SJCRH30 (cell line): ENCODE measurements around the gene MYL7. TPM values are rescaled to one million over a fixed set of nuclear protein-coding genes. Genes with fewer than 3 reads are reported as not detected.

ENCODE experiments used
- DNase-seq, 2 experiments: peaks; one replicate each; pipeline ENCODE4 v3.0.0-alpha.2; 2015 to 2020
- H3K27ac ChIP-seq: fragments of 250-450 bp; sonication (Bioruptor Pico); 2 replicates; pipeline ENCODE4 v1.5.1; 2020; ENCODE audit warnings: mild to moderate bottlenecking, moderate library complexity
- H3K27me3 ChIP-seq: fragments of 250-450 bp; sonication (Bioruptor Pico); 2 replicates; pipeline ENCODE4 v1.5.1; 2020; ENCODE audit warnings: mild to moderate bottlenecking, moderate library complexity
- H3K36me3 ChIP-seq: fragments of 250-450 bp; sonication (Bioruptor Pico); 2 replicates; pipeline ENCODE4 v1.5.1; 2020; ENCODE audit warnings: mild to moderate bottlenecking, moderate library complexity
- H3K4me1 ChIP-seq: fragments of 250-450 bp; sonication (Bioruptor Pico); 2 replicates; pipeline ENCODE4 v1.5.1; 2020; ENCODE audit warnings: mild to moderate bottlenecking, moderate library complexity
- H3K4me3 ChIP-seq: fragments of 250-450 bp; sonication (Bioruptor Pico); 2 replicates; pipeline ENCODE4 v1.5.1; 2020; ENCODE audit warnings: mild to moderate bottlenecking, moderate library complexity
- H3K9me3 ChIP-seq: fragments of 250-450 bp; sonication (Bioruptor Pico); replicated peaks from 2 replicates; pipeline ENCODE4 v1.5.1; 2020; ENCODE audit warnings: mild to moderate bottlenecking, moderate library complexity
- total RNA-seq: library from RNA; depleted of rRNA; stranded (reverse); fragments of >200 nt; shearing (Covaris generic); gene quantifications from 2 replicates; pipeline ENCODE4 v1.2.3, GENCODE V29; 2014; rRNA removed

MYL7 gene
- total RNA-seq: not detected in 2 replicates

GRCh38 chr7:44141221-44141850 lies at the start of gene MYL7:
MYL7 (minus strand) TSS chr7:44141332; CDS start chr7:44141305, 27 bp downstream.
- no peak for DNase-seq
- Histone ChIP-seq H3K36me3 (no peaks in the 10 kb centered on the region), H3K9me3 (no peaks in the 10 kb centered on the region), H3K4me3 (no peak within 1 kb of the TSS), H3K4me1 (peaks cover 11% of the 10 kb centered on the region; the same call in 1 of the 2 replicates), H3K27ac (no peak within 1 kb of the TSS), H3K27me3 (no peaks in the 10 kb centered on the region)

GRCh38 chr7:44189993-44190872 lies 49.1 kb upstream of the MYL7 start:
- H3K27ac ChIP-seq: no peak overlapping the region
- H3K36me3 ChIP-seq: no peaks in the 10 kb centered on the region
- peaks cover 23% of the 10 kb centered on the region for H3K4me1 ChIP-seq
- no peak for DNase-seq
- H3K27me3 ChIP-seq: no peaks in the 10 kb centered on the region
- H3K4me3 ChIP-seq: no peak overlapping the region
- H3K9me3 ChIP-seq: no peaks in the 10 kb centered on the region

- Histone ChIP-seq H3K4me1 (peaks cover 30% of the 10 kb centered on the region), H3K36me3 (no peaks in the 10 kb centered on the region), H3K27ac (no peak within 1 kb of the TSS), H3K9me3 (no peaks in the 10 kb centered on the region), H3K4me3 (no peak within 1 kb of the TSS), H3K27me3 (no peaks in the 10 kb centered on the region)
- no peak for DNase-seq
Measured at GRCh38 chr7:44189286-44189992, 48.3 kb upstream of the MYL7 start, which contains the start of gene GCK. GCK (minus strand) TSS chr7:44189439; CDS start chr7:44188953, 486 bp downstream.

- Histone ChIP-seq H3K27me3 (no peaks in the 10 kb centered on the region), H3K4me1 (peaks cover 38% of the 10 kb centered on the region), H3K4me3 (no peak overlapping the region), H3K27ac (no peak overlapping the region), H3K9me3 (no peaks in the 10 kb centered on the region), H3K36me3 (no peaks in the 10 kb centered on the region)
- no peak for DNase-seq
Measured at GRCh38 chr7:44188480-44189225, 47.5 kb upstream of the MYL7 start.

- no peak for DNase-seq
- Histone ChIP-seq H3K9me3 (peaks cover 4% of the 10 kb centered on the region; the same call in 1 of the 2 replicates), H3K4me1 (peaks cover 41% of the 10 kb centered on the region), H3K27ac (no peak overlapping the region), H3K27me3 (no peaks in the 10 kb centered on the region), H3K36me3 (no peaks in the 10 kb centered on the region), H3K4me3 (no peak overlapping the region)
Measured at GRCh38 chr7:44187636-44188416, 46.7 kb upstream of the MYL7 start.

- no peak overlapping the region for H3K27ac ChIP-seq
- no peaks in the 10 kb centered on the region for H3K27me3 ChIP-seq
- no peak overlapping the region for H3K4me3 ChIP-seq
- H3K36me3 ChIP-seq: no peaks in the 10 kb centered on the region
- DNase-seq: no peak
- peaks cover 41% of the 10 kb centered on the region for H3K4me1 ChIP-seq
- peaks cover 6% of the 10 kb centered on the region; the same call in 1 of the 2 replicates for H3K9me3 ChIP-seq
Measured at GRCh38 chr7:44186736-44187135, 45.6 kb upstream of the MYL7 start.

GRCh38 chr7:44185729-44186128 lies 44.6 kb upstream of the MYL7 start:
- Histone ChIP-seq H3K27ac (no peak overlapping the region), H3K9me3 (peaks cover 6% of the 10 kb centered on the region), H3K27me3 (no peaks in the 10 kb centered on the region), H3K4me3 (no peak overlapping the region), H3K4me1 (peaks cover 41% of the 10 kb centered on the region), H3K36me3 (no peaks in the 10 kb centered on the region)
- DNase-seq: no peak

GRCh38 chr7:44184873-44185446 lies 43.8 kb upstream of the MYL7 start:
- peak in 1 of 2 experiments; percentile 35 for DNase-seq
- H3K27ac ChIP-seq: 0 out of 2 replicates have a peak overlapping the region, but pooled peaks have one; percentile 3
- no peak overlapping the region for H3K4me3 ChIP-seq

GRCh38 chr7:44184206-44184872 lies 43.2 kb upstream of the MYL7 start:
- H3K9me3 ChIP-seq: peaks cover 6% of the 10 kb centered on the region
- H3K27me3 ChIP-seq: no peaks in the 10 kb centered on the region
- 0 out of 2 replicates have a peak overlapping the region, but pooled peaks have one; percentile 3 for H3K27ac ChIP-seq
- H3K4me3 ChIP-seq: no peak overlapping the region
- peak; percentile 81 to 86 for DNase-seq
- H3K36me3 ChIP-seq: no peaks in the 10 kb centered on the region
- peaks cover 41% of the 10 kb centered on the region for H3K4me1 ChIP-seq

More at GRCh38 chr7:44184873-44185446, 43.8 kb upstream of the MYL7 start:
- Histone ChIP-seq H3K36me3 (no peaks in the 10 kb centered on the region), H3K4me1 (peaks cover 41% of the 10 kb centered on the region), H3K27me3 (no peaks in the 10 kb centered on the region), H3K9me3 (peaks cover 6% of the 10 kb centered on the region)

- DNase-seq: no peak
- no peaks in the 10 kb centered on the region for H3K27me3 ChIP-seq
- peaks cover 41% of the 10 kb centered on the region for H3K4me1 ChIP-seq
- peaks cover 6% of the 10 kb centered on the region for H3K9me3 ChIP-seq
- H3K36me3 ChIP-seq: no peaks in the 10 kb centered on the region
- H3K27ac ChIP-seq: no peak overlapping the region
- no peak overlapping the region for H3K4me3 ChIP-seq
Measured at GRCh38 chr7:44183386-44183785, 42.3 kb upstream of the MYL7 start.

GRCh38 chr7:44182827-44183226 lies 41.7 kb upstream of the MYL7 start:
- Histone ChIP-seq H3K4me1 (peaks cover 36% of the 10 kb centered on the region), H3K27ac (no peak overlapping the region)
- DNase-seq: no peak

GRCh38 chr7:44180631-44181030 lies 39.5 kb upstream of the MYL7 start:
- Histone ChIP-seq H3K4me1 (peaks cover 31% of the 10 kb centered on the region), H3K27ac (no peak overlapping the region), H3K9me3 (peaks cover 6% of the 10 kb centered on the region), H3K27me3 (peaks cover 3% of the 10 kb centered on the region; the same call in 1 of the 2 replicates), H3K4me3 (no peak overlapping the region), H3K36me3 (no peaks in the 10 kb centered on the region)
- no peak for DNase-seq

More at GRCh38 chr7:44182827-44183226, 41.7 kb upstream of the MYL7 start:
- Histone ChIP-seq H3K9me3 (peaks cover 6% of the 10 kb centered on the region), H3K4me3 (no peak overlapping the region), H3K36me3 (no peaks in the 10 kb centered on the region), H3K27me3 (no peaks in the 10 kb centered on the region)
